Pancreas (tissue), 10 donors: ENCODE results near the gene CTSZ. TPM values are rescaled to one million over a fixed set of nuclear protein-coding genes. Genes with fewer than 3 reads are reported as not detected.

Source experiments
- ATAC-seq, 4 donors: fragments of 200-7000 bp; cut with Tn5 transposase; one replicate each; pipeline versions ENCODE4 v1.8.0 to v1.9.1; 2020; ENCODE audit warnings: mild to moderate bottlenecking in 4 of 4, moderate library complexity in 4 of 4
- DNase-seq, 6 donors: peaks; one replicate each; pipeline ENCODE4 v3.0.0-alpha.2; 2020
- FAIRE-seq: peaks from 2 replicates; lab custom pipeline; 2012; peaks lifted over from hg19 to GRCh38; lab: Jason Lieb, UNC
- H3K27ac ChIP-seq, 4 donors: fragments of 200-600 bp; sonication (generic); 1 replicate in 3 of 4; 2 replicates in 1 of 4; pipeline versions ENCODE4 v1.5.0 to v1.8.0; 2020
- H3K27me3 ChIP-seq, 4 donors: fragments of 200-600 bp; one replicate each; pipeline ENCODE4 v1.8.0; 2021
- H3K36me3 ChIP-seq, 3 donors: fragments of 200-600 bp; sonication (generic) in 1 of 3; one replicate each; pipeline versions ENCODE4 v1.5.0 to v1.8.0; 2020 to 2021
- H3K4me1 ChIP-seq, 3 donors: fragments of 200-600 bp; one replicate each; pipeline ENCODE4 v1.8.0; 2021
- H3K4me3 ChIP-seq, 4 donors: fragments of 200-600 bp; sonication (generic) in 2 of 4; one replicate each; pipeline versions ENCODE4 v1.5.0 to v1.8.0; 2020 to 2021
- H3K9me3 ChIP-seq, 4 donors: fragments of 200-600 bp; one replicate each; pipeline ENCODE4 v1.8.0; 2021
- CTCF ChIP-seq, 4 donors: fragments of 200-600 bp; sonication (generic) in 3 of 4; IDR thresholded peaks; one replicate each; pipeline versions ENCODE4 v1.5.0 to v1.8.0; 2021; ENCODE audit warnings: antibody characterized with exemption in 4 of 4
- WGBS, 2 donors: extraction: QIAGEN DNeasy Blood & Tissue Kit; methylation state at CpG; one replicate each; pipeline ENCODE4 v1.1.7; 2013; 5-methylcytosine and 5-hydroxymethylcytosine counted together
- intact Hi-C, 3 donors: fragments of 100-400 bp; cut with DNase I; formaldehyde crosslinking; loops; one replicate each; pipeline versions ENCODE4 v1.11.1 to v1.14.2; 2022
- polyA plus RNA-seq, 2 donors: library from polyadenylated mRNA; stranded (reverse); fragments of 200-250 nt; gene quantifications; one replicate each; pipeline ENCODE4 v1.2.3, GENCODE V29; 2013
- total RNA-seq, 6 donors: library from RNA; stranded (reverse); fragmentation: NEBNext Ultra II Directional in 4 of 6; extraction: Animal tissue kit (Norgen Biotek cat#: 25700) in 4 of 6; gene quantifications; one replicate each; pipeline versions ENCODE4 v1.2.1 to v1.2.4, GENCODE V29; 2021 to 2023
- donor health status: healthy with polysubstance abuse.
- donor health status: DM: no; HTN: no; CAD: no; lungs with moderate emphysema.
- donor health status: DM: no; HTN: no; CAD: no.
- donor health status: control.
- donor health status: control.
- donor health status: Bipolar disorder and iron deficiency.
- donor health status: DM: yes; HTN: yes; CAD: no.
- donor health status: DM: no; HTN: no; CAD: no.
- donor health status: DM: no; HTN: no; CAD: no.
- donor health status: DM: yes; HTN: yes; CAD: no.

CTSZ gene
- total and polyA plus RNA-seq, 8 donors: 33.7 to 107 (median 51.5) TPM

GRCh38 chr20:59047938-59048680, 41.1 kb upstream of the CTSZ start:
- DNase-seq: no peak
- WGBS, 2 donors: 55 to 69% methylated on average over 5 of the region's 5 CpGs
- intact Hi-C loops: no loop called here
- Histone ChIP-seq H3K4me1 (peaks cover 0 to 2% (median 0%) of the 10 kb centered on the region in 3 donors), H3K36me3 (no peaks in the 10 kb centered on the region), H3K27ac (no peak overlapping the region), H3K27me3 (no peaks in the 10 kb centered on the region), H3K9me3 (no peaks in the 10 kb centered on the region), H3K4me3 (no peak overlapping the region)
- FAIRE-seq: no peak
- ATAC-seq: peak in 2 of 4 donors; percentile 20 to 36
- TF ChIP-seq CTCF (IDR thresholded peaks at IDR 0.05): no peak

- Histone ChIP-seq H3K4me1 (peaks cover under 1 to 4% (median under 1%) of the 10 kb centered on the region in 3 donors), H3K27me3 (no peaks in the 10 kb centered on the region), H3K4me3 (no peak overlapping the region), H3K9me3 (no peaks in the 10 kb centered on the region), H3K36me3 (no peaks in the 10 kb centered on the region), H3K27ac (no peak overlapping the region)
- FAIRE-seq (no peak), ATAC-seq (no peak), DNase-seq (no peak)
- no peak for TF ChIP-seq CTCF (IDR thresholded peaks at IDR 0.05)
- intact Hi-C loops: no loop called here
- 89 to 96% methylated on average over 3 of the region's 3 CpGs for WGBS, 2 donors
These were observed 39.8 kb upstream of the CTSZ start for GRCh38 chr20:59046862-59047261.

- FAIRE-seq (no peak), DNase-seq (no peak), ATAC-seq (no peak)
- no peak overlapping the region for H3K4me3 ChIP-seq
- no peaks in the 10 kb centered on the region for H3K9me3 ChIP-seq
- intact Hi-C loops: no loop called here
- WGBS, 2 donors: 87% methylated on average over 3 of the region's 3 CpGs
- H3K4me1 ChIP-seq: peaks cover 4 to 19% (median 4%) of the 10 kb centered on the region in 3 donors
- no peaks in the 10 kb centered on the region for H3K36me3 ChIP-seq
- H3K27me3 ChIP-seq: no peaks in the 10 kb centered on the region
- H3K27ac ChIP-seq: no peak overlapping the region
- TF ChIP-seq CTCF (IDR thresholded peaks at IDR 0.05): no peak
These were observed 37.7 kb upstream of the CTSZ start for GRCh38 chr20:59044796-59045195.

DNA sequence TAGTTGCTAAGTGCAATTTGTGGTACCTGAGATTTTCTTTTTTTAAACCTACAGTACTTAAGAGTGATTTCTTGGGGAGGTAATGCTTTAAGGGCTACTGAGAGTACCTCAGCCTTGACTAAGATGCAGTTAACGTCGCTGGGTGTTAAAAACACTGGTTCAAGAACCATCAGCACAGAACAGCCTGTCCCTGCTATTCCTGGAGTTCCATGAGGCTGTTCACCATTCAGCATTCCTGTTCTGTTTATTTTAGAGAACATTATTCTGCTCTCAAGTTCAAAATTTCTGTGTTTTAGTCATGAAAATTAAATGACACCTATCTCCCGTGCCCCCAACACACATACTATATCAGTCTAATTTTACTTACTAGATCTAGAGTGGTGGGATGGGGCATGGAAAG, 37.2 kb upstream of the CTSZ start:
- intact Hi-C loops: no loop called here
- peaks cover 4 to 19% (median 4%) of the 10 kb centered on the region in 3 donors for H3K4me1 ChIP-seq
- no peak for TF ChIP-seq CTCF (IDR thresholded peaks at IDR 0.05)
- WGBS, 2 donors: 84 to 88% methylated on average over 3 of the region's 3 CpGs
- no peaks in the 10 kb centered on the region for H3K36me3 ChIP-seq
- H3K4me3 ChIP-seq: no peak overlapping the region
- no peaks in the 10 kb centered on the region for H3K27me3 ChIP-seq
- H3K27ac ChIP-seq: no peak overlapping the region
- no peaks in the 10 kb centered on the region for H3K9me3 ChIP-seq
- DNase-seq (no peak), FAIRE-seq (no peak), ATAC-seq (no peak)

DNA sequence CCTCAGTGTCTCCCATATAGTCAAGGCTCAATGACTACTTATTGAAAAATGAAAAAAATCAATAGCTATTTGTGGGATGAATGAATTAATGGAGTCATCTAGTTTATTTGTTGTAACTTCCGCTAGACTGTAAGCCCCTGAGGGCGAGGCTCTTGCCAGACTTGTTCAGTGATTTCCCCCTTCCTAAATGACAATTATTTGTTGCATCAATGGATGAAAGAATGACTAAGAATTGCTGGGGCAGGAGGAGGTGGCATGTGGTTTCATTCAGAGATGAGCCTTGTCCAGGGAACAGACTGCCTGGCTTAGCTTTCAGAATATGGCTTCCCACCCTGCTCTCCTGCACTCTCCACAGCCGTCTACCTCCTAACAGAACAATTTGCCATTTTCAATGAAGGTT, 36.6 kb upstream of the CTSZ start:
- no peak overlapping the region for H3K27ac ChIP-seq
- no peak for ATAC-seq
- TF ChIP-seq CTCF (IDR thresholded peaks at IDR 0.05): no peak
- peaks cover 4 to 19% (median 7%) of the 10 kb centered on the region in 3 donors for H3K4me1 ChIP-seq
- WGBS, 2 donors: 71 to 90% methylated on average over 3 of the region's 3 CpGs
- H3K4me3 ChIP-seq: no peak overlapping the region
- H3K27me3 ChIP-seq: no peaks in the 10 kb centered on the region
- intact Hi-C loops: no loop called here
- no peak for DNase-seq
- FAIRE-seq: no peak
- no peaks in the 10 kb centered on the region for H3K36me3 ChIP-seq
- no peaks in the 10 kb centered on the region for H3K9me3 ChIP-seq
